HepG2 (cell line): ENCODE results near the gene CENPC. TPM values are rescaled to one million over a fixed set of nuclear protein-coding genes. Genes with fewer than 3 reads are reported as not detected.
"Not testable (repeated sequence)": the region's sequence is repeated elsewhere in the genome, so short reads cannot be mapped to it uniquely, and the experiment has no call there.

Experiments
- ATAC-seq: fragments of 200-7000 bp; cut with Tn5 transposase; 3 replicates; pipeline ENCODE4 v1.9.1; 2020; ENCODE audit warnings: mild to moderate bottlenecking, moderate library complexity
- BruUV-seq: library from RNA; stranded (reverse); fragments of 400-500 nt; replicated peaks from 2 replicates; lab custom pipeline; 2021; lab: Mats Ljungman, UMichigan
- CTCF ChIA-PET: fragments of 300-600 bp; formaldehyde crosslinking; extraction: SDS; loops from one replicate; lab custom pipeline; 2021; ENCODE audit warnings: low total read pairs, inconsistent platforms, low intra/inter-chr PET ratio; lab: Yijun Ruan, JAX
- POLR2A ChIA-PET: fragments of 350-600 bp; sonication (Branson Sonifier 250); formaldehyde crosslinking; loops from one replicate; lab custom pipeline; 2020; ENCODE audit warnings: antibody characterized with exemption, inconsistent platforms; lab: Yijun Ruan, JAX
- DNase-seq: peaks from one replicate; pipeline ENCODE4 v3.0.0-alpha.2; 2015; ENCODE audit warnings: low spot score
- FAIRE-seq: peaks from 3 replicates; lab custom pipeline; 2011; peaks lifted over from hg19 to GRCh38; lab: Jason Lieb, UNC
- H2AFZ ChIP-seq: one replicate; pipeline ENCODE4 v1.6.1; 2011; ENCODE audit warnings: low read length, inconsistent platforms
- H3K27ac ChIP-seq: fragments of 300-600 bp; 3 replicates; pipeline ENCODE4 v1.8.0; 2011; ENCODE audit warnings: mixed run types, mild to moderate bottlenecking, mixed read lengths, low read length, inconsistent platforms; ENCODE audit not compliant: insufficient read depth; ENCODE audit errors: extremely low read length
- H3K27me3 ChIP-seq, 2 experiments: fragments of 200-600 bp in 1 of 2; 2 replicates in 1 of 2; 3 replicates in 1 of 2; pipeline versions ENCODE4 v1.6.0 to v1.8.0; 2011; ENCODE audit warnings: low read length in 2 of 2, mild to moderate bottlenecking in 2 of 2, moderate library complexity in 2 of 2, inconsistent platforms in 1 of 2; ENCODE audit not compliant: insufficient read depth in 2 of 2, control insufficient read depth in 1 of 2
- H3K36me3 ChIP-seq, 2 experiments: fragments of 200-600 bp in 1 of 2; replicated peaks in 1 of 2; 2 replicates in 1 of 2; 3 replicates in 1 of 2; pipeline versions ENCODE4 v1.5.1 to v1.8.0; 2011; ENCODE audit warnings: low read length in 2 of 2, inconsistent platforms in 1 of 2; ENCODE audit not compliant: insufficient read depth in 2 of 2, control insufficient read depth in 1 of 2
- H3K4me1 ChIP-seq: 2 replicates; pipeline ENCODE4 v1.5.1; 2012; ENCODE audit warnings: low read length, inconsistent platforms; ENCODE audit not compliant: insufficient read depth
- H3K4me2 ChIP-seq: 2 replicates; pipeline ENCODE4 v1.6.0; 2011; ENCODE audit warnings: low read depth, low read length, inconsistent platforms
- H3K4me3 ChIP-seq, 3 experiments: fragments of 200-600 bp in 1 of 3; sonication (generic), shearing (Covaris generic) in 1 of 3; replicated peaks in 1 of 3; 2 replicates each; pipeline ENCODE4 v1.5.1; 2011 to 2016; ENCODE audit warnings: low read length in 3 of 3, inconsistent platforms in 2 of 3, low read depth in 2 of 3, mild to moderate bottlenecking in 2 of 3, control low read depth in 1 of 3, mixed read lengths in 1 of 3; ENCODE audit not compliant: insufficient read depth in 1 of 3
- H3K79me2 ChIP-seq: one replicate; pipeline ENCODE4 v1.6.1; 2011; ENCODE audit warnings: low read length, inconsistent platforms; ENCODE audit not compliant: insufficient read depth
- H3K9ac ChIP-seq: 2 replicates; pipeline ENCODE4 v1.6.0; 2011; ENCODE audit warnings: mild to moderate bottlenecking, low read depth, low read length, inconsistent platforms; ENCODE audit not compliant: insufficient read depth
- H3K9me3 ChIP-seq: 2 replicates; pipeline ENCODE4 v1.5.1; 2012; ENCODE audit warnings: mild to moderate bottlenecking, low read length
- H4K20me1 ChIP-seq: 2 replicates; pipeline ENCODE4 v1.6.0; 2011; ENCODE audit warnings: inconsistent platforms, mild to moderate bottlenecking, low read length, moderate library complexity; ENCODE audit not compliant: insufficient read depth
- ATRX ChIP-seq: sonication (generic); formaldehyde crosslinking; IDR thresholded peaks from 2 replicates; pipeline ENCODE4 v1.4.0; 2020; ENCODE audit warnings: missing genetic modification reagents, borderline replicate concordance
- CCAR2 ChIP-seq: fragments of 200-400 bp; formaldehyde crosslinking; optimal IDR thresholded peaks from 2 replicates; pipeline ENCODE3; 2018; ENCODE audit warnings: low read depth, mild to moderate bottlenecking, low read length, moderate library complexity
- KIAA2018 ChIP-seq: sonication (generic); formaldehyde crosslinking; IDR thresholded peaks from 2 replicates; pipeline ENCODE4 v1.5.0; 2020; ENCODE audit warnings: mild to moderate bottlenecking, missing genetic modification reagents, borderline replicate concordance
- KLF16 ChIP-seq, 2 experiments: sonication (generic) in 1 of 2; formaldehyde crosslinking in 1 of 2; IDR thresholded peaks; 2 replicates each; pipeline versions ENCODE4 v1.6.1 to v1.8.0; 2016 to 2023; ENCODE audit warnings: missing genetic modification reagents in 2 of 2, missing compliant biosample characterization in 1 of 2
- NFKB2 ChIP-seq: sonication (generic); formaldehyde crosslinking; IDR thresholded peaks from 2 replicates; pipeline ENCODE4 v1.4.0; 2020; ENCODE audit warnings: missing genetic modification reagents, borderline replicate concordance
- PREB ChIP-seq: sonication (generic); formaldehyde crosslinking; IDR thresholded peaks from 2 replicates; pipeline ENCODE4 v1.4.0; 2020; ENCODE audit warnings: missing genetic modification reagents
- ZNF788 ChIP-seq: sonication (generic); formaldehyde crosslinking; IDR thresholded peaks from 2 replicates; pipeline ENCODE4 v1.5.0; 2020; ENCODE audit warnings: mild to moderate bottlenecking, missing genetic modification reagents, borderline replicate concordance
- WGBS: methylation state at CpG from one replicate; pipeline ENCODE4 v1.1.6; 2017; ENCODE audit warnings: low lambda C conversion rate; 5-methylcytosine and 5-hydroxymethylcytosine counted together
- in situ Hi-C: cut with HindIII; loops from 2 replicates; pipeline ENCODE4 v1.10.0; 2017; ENCODE audit warnings: low pct_unique_long_range_greater_than_20kb; ENCODE audit not compliant: extremely low pct_ligation_motif_present
- intact Hi-C: fragments of 100-400 bp; cut with micrococcal nuclease; formaldehyde crosslinking; loops from one replicate; pipeline ENCODE4 v1.10.0; 2022; ENCODE audit not compliant: unreplicated experiment
- polyA plus RNA-seq, 8 experiments: library from polyadenylated mRNA; depleted of rRNA in 3 of 8; stranded (reverse) in 7 of 8; unstranded in 1 of 8; fragments of >200 nt; fragmentation: Illumina TruSeq in 4 of 8; extraction: Trizol in 4 of 8; gene quantifications; 2 replicates each; pipeline versions ENCODE4 v1.2.1 to v1.2.3, GENCODE V29; 2011 to 2016; ENCODE audit warnings: low read depth in 4 of 8, missing spikeins in 1 of 8, mixed read lengths in 1 of 8; ENCODE audit not compliant: insufficient read depth in 1 of 8
- total RNA-seq, 5 experiments: library from RNA; depleted of rRNA; stranded (reverse); fragments of >200 nt; fragmentation: Illumina TruSeq; extraction: Trizol; gene quantifications; 2 replicates each; pipeline ENCODE4 v1.2.3, GENCODE V29; 2016; ENCODE audit warnings: low read depth in 1 of 5

CENPC gene
- total and polyA plus RNA-seq, 2 of the 13 experiments (the other 11 are each of a cell fraction or from before 2014, with no cell fraction given) = 4.7 to 16.4 TPM

- BruUV-seq, intact Hi-C loops, CTCF ChIA-PET, FAIRE-seq, H2AFZ ChIP-seq, H3K4me3 ChIP-seq, ATAC-seq, H3K79me2 ChIP-seq, DNase-seq, H3K9me3 ChIP-seq, H3K36me3 ChIP-seq, H3K27ac ChIP-seq, H3K4me1 ChIP-seq, H3K4me2 ChIP-seq, H4K20me1 ChIP-seq, H3K27me3 ChIP-seq, H3K9ac ChIP-seq: not testable (repeated sequence)
- in situ Hi-C loops = loop anchor here (25.0 kb wide), 1 partner anchor 360 kb away; no protein-coding TSS in a partner anchor
- POLR2A ChIA-PET = interaction anchor here (0.6 kb wide), 1 partner anchor 13 kb away, joined by 3 read pairs; no protein-coding TSS in a partner anchor
- WGBS = 44% methylated on average over 4 of the region's 4 CpGs
These were observed 7.0 kb upstream of the CENPC start for GRCh38 chr4:67552146-67552792.

GRCh38 chr4:67550857-67551256 lies 5.6 kb upstream of the CENPC start:
- Histone ChIP-seq H4K20me1 (no peaks in the 10 kb centered on the region), H2AFZ (no peak overlapping the region)
- TF ChIP-seq PREB (no peak), ATRX (no peak), KIAA2018 (CRISPR knock-in tag) (no peak), CCAR2 (no peak), KLF16 (CRISPR knock-in tag; IDR thresholded peaks at IDR 0.05) (no peak), NFKB2 (CRISPR knock-in tag) (no peak), ZNF788 (no peak)

More at GRCh38 chr4:67550857-67551256, 5.6 kb upstream of the CENPC start:
- Histone ChIP-seq H3K4me3 (no peak overlapping the region), H3K27ac (no peak overlapping the region), H3K9ac (no peak overlapping the region), H3K4me1 (0 out of 2 replicates have a peak, but pooled peaks cover 8% of the 10 kb centered on the region), H3K79me2 (no peaks in the 10 kb centered on the region), H3K36me3 (no peaks in the 10 kb centered on the region), H3K9me3 (no peaks in the 10 kb centered on the region), H3K4me2 (no peak overlapping the region), H3K27me3 (no peaks in the 10 kb centered on the region)
- FAIRE-seq (no peak), DNase-seq (no peak), ATAC-seq (no peak)
- BruUV-seq = no TSS peak
- POLR2A ChIA-PET = no interaction called here
- CTCF ChIA-PET = no interaction called here
- intact Hi-C loops = no loop called here
- in situ Hi-C loops = loop anchor here (25.0 kb wide), 1 partner anchor 361 kb away; no protein-coding TSS in a partner anchor
- 69% methylated on average over 3 of the region's 3 CpGs for WGBS
